GM12878 (cell line): ENCODE measurements around the gene BET1. TPM values are rescaled to one million over a fixed set of nuclear protein-coding genes. Genes with fewer than 3 reads are reported as not detected.

Experiments
- ATAC-seq: fragments of 200-7000 bp; cut with Tn5 transposase; 3 replicates; pipeline ENCODE4 v1.9.1; 2020; ENCODE audit warnings: mild to moderate bottlenecking, moderate library complexity
- BruUV-seq: library from RNA; stranded (reverse); fragments of 400-500 nt; replicated peaks from 2 replicates; lab custom pipeline; 2021; lab: Mats Ljungman, UMichigan
- CTCF ChIA-PET: fragments of 300-600 bp; sonication (Branson Sonifier 250); formaldehyde crosslinking; extraction: SDS; loops from one replicate; lab custom pipeline; 2021; ENCODE audit warnings: inconsistent platforms; lab: Yijun Ruan, JAX
- POLR2A ChIA-PET: fragments of 350-600 bp; formaldehyde crosslinking; extraction: SDS; loops from one replicate; lab custom pipeline; 2021; ENCODE audit warnings: inconsistent platforms; lab: Charles Lee
- RAD21 ChIA-PET: fragments of 300-600 bp; sonication (Branson Sonifier 250); formaldehyde crosslinking; loops from one replicate; lab custom pipeline; 2023; ENCODE audit warnings: antibody characterized with exemption; ENCODE audit not compliant: unreplicated experiment; lab: Charles Lee
- SMC1A ChIA-PET: fragments of 300-600 bp; sonication (Branson Sonifier 250); formaldehyde crosslinking; loops from one replicate; lab custom pipeline; 2023; ENCODE audit not compliant: unreplicated experiment, uncharacterized antibody; lab: Charles Lee
- DNase-seq: peaks from one replicate; pipeline ENCODE4 v3.0.0-alpha.2; 2011; ENCODE audit warnings: low read depth, low spot score
- FAIRE-seq: peaks from 3 replicates; lab custom pipeline; 2011; peaks lifted over from hg19 to GRCh38; lab: Jason Lieb, UNC
- H2AFZ ChIP-seq: 2 replicates; pipeline ENCODE4 v1.6.0; 2011; ENCODE audit warnings: low read depth, low read length, control low read depth; ENCODE audit not compliant: control insufficient read depth
- H3K27ac ChIP-seq: 2 replicates; pipeline ENCODE4 v1.5.1; 2011; ENCODE audit warnings: control low read depth; ENCODE audit not compliant: control insufficient read depth, insufficient read depth
- H3K27me3 ChIP-seq, 2 experiments: replicated peaks in 1 of 2; 2 replicates each; pipeline versions ENCODE4 v1.6.0 to v1.6.1; 2011; ENCODE audit warnings: low read length in 1 of 2; ENCODE audit not compliant: control insufficient read depth in 2 of 2, insufficient read depth in 2 of 2
- H3K36me3 ChIP-seq, 2 experiments: 2 replicates each; pipeline ENCODE4 v1.5.1; 2011; ENCODE audit warnings: low read length in 1 of 2; ENCODE audit not compliant: control insufficient read depth in 2 of 2, insufficient read depth in 2 of 2
- H3K4me1 ChIP-seq: 2 replicates; pipeline ENCODE4 v1.6.1; 2011; ENCODE audit warnings: mild to moderate bottlenecking, low read length, moderate library complexity, mixed read lengths; ENCODE audit not compliant: control insufficient read depth, insufficient read depth
- H3K4me2 ChIP-seq: 2 replicates; pipeline ENCODE4 v1.6.0; 2011; ENCODE audit warnings: control low read depth; ENCODE audit not compliant: control insufficient read depth, insufficient read depth
- H3K4me3 ChIP-seq: fragments of 200-600 bp; sonication (generic); 2 replicates; pipeline ENCODE4 v1.5.1; 2016
- H3K79me2 ChIP-seq: 2 replicates; pipeline ENCODE4 v1.6.0; 2011; ENCODE audit warnings: low read length; ENCODE audit not compliant: control insufficient read depth, insufficient read depth
- H3K9ac ChIP-seq: 2 replicates; pipeline ENCODE4 v1.8.0; 2011; ENCODE audit warnings: low read length, control low read depth, mixed read lengths; ENCODE audit not compliant: control insufficient read depth, insufficient read depth
- H3K9me3 ChIP-seq: replicated peaks from 3 replicates; pipeline ENCODE4 v1.5.1; 2011; ENCODE audit warnings: mild to moderate bottlenecking, low read length; ENCODE audit not compliant: control insufficient read depth, insufficient read depth
- H4K20me1 ChIP-seq: 2 replicates; pipeline ENCODE4 v1.6.0; 2011; ENCODE audit not compliant: control insufficient read depth, insufficient read depth
- ATF2 ChIP-seq: IDR thresholded peaks from 2 replicates; pipeline ENCODE4 v1.6.1; 2012; ENCODE audit warnings: low read length, inconsistent platforms
- BRCA1 ChIP-seq: IDR thresholded peaks from 2 replicates; pipeline ENCODE4 v1.6.1; 2011; ENCODE audit warnings: low read depth, low read length, improper control_type of control experiment
- CHD2 ChIP-seq: IDR thresholded peaks from 2 replicates; pipeline ENCODE4 v1.6.1; 2011; ENCODE audit warnings: low read depth, low read length, improper control_type of control experiment, borderline replicate concordance
- CREB1 ChIP-seq: IDR thresholded peaks from 2 replicates; pipeline ENCODE4 v1.6.1; 2012; ENCODE audit warnings: low read depth, mild to moderate bottlenecking, inconsistent platforms
- E2F8 ChIP-seq: fragments of 450-650 bp; IDR thresholded peaks from 2 replicates; pipeline ENCODE4 v1.6.1; 2018; ENCODE audit warnings: mild to moderate bottlenecking, low read depth, moderate library complexity; ENCODE audit not compliant: partially characterized antibody
- ETV6 ChIP-seq, 2 experiments: fragments of 450-650 bp in 1 of 2; IDR thresholded peaks in 1 of 2; conservative IDR thresholded peaks in 1 of 2; 2 replicates each; pipeline ENCODE4 v1.6.1; 2014; ENCODE audit warnings: antibody characterized with exemption in 1 of 2, borderline replicate concordance in 1 of 2, low read depth in 1 of 2, mild to moderate bottlenecking in 1 of 2, moderate library complexity in 1 of 2
- EZH2 ChIP-seq: IDR thresholded peaks from 2 replicates; pipeline ENCODE4 v1.6.1; 2012; ENCODE audit warnings: low read depth, mild to moderate bottlenecking, control low read depth, inconsistent platforms, low read length, borderline replicate concordance; ENCODE audit not compliant: control insufficient read depth
- GABPA ChIP-seq: IDR thresholded peaks from 2 replicates; pipeline ENCODE4 v1.6.1; 2014; ENCODE audit warnings: antibody characterized with exemption, low read depth, mild to moderate bottlenecking, inconsistent platforms
- HCFC1 ChIP-seq: fragments of 150-350 bp; IDR thresholded peaks from 2 replicates; pipeline ENCODE4 v1.6.1; 2014; ENCODE audit warnings: low read length
- IKZF1 ChIP-seq: fragments of 450-650 bp; conservative IDR thresholded peaks from 2 replicates; pipeline ENCODE4 v1.6.1; 2017; ENCODE audit warnings: antibody characterized with exemption, mild to moderate bottlenecking
- JUND ChIP-seq: IDR thresholded peaks from 2 replicates; pipeline ENCODE4 v1.6.1; 2012; ENCODE audit warnings: low read depth, mild to moderate bottlenecking, low read length, improper control_type of control experiment, moderate library complexity
- KAT2A ChIP-seq: conservative IDR thresholded peaks from 2 replicates; pipeline ENCODE4 v1.6.1; 2011; ENCODE audit warnings: low read depth, low read length; ENCODE audit not compliant: control insufficient read depth
- MXI1 ChIP-seq: fragments of 150-350 bp; IDR thresholded peaks from 2 replicates; pipeline ENCODE4 v1.6.1; 2011; ENCODE audit warnings: low read depth, mild to moderate bottlenecking, inconsistent platforms, low read length, improper control_type of control experiment
- NR2F1 ChIP-seq: fragments of 450-650 bp; conservative IDR thresholded peaks from 2 replicates; pipeline ENCODE4 v1.6.1; 2017; ENCODE audit warnings: mild to moderate bottlenecking
- NRF1 ChIP-seq: conservative IDR thresholded peaks from 2 replicates; pipeline ENCODE4 v1.6.1; 2011; ENCODE audit warnings: mild to moderate bottlenecking, low read depth, low read length, improper control_type of control experiment
- RAD21 ChIP-seq: IDR thresholded peaks from 2 replicates; pipeline ENCODE4 v1.6.1; 2011; ENCODE audit warnings: mild to moderate bottlenecking, low read depth, low read length, moderate library complexity; ENCODE audit not compliant: insufficient read depth
- RELA ChIP-seq: fragments of 450-650 bp; IDR thresholded peaks from 2 replicates; pipeline ENCODE4 v1.8.0; 2014; ENCODE audit warnings: borderline replicate concordance; ENCODE audit not compliant: partially characterized antibody
- SMAD5 ChIP-seq: IDR thresholded peaks from 2 replicates; pipeline ENCODE4 v1.6.1; 2016; ENCODE audit warnings: antibody characterized with exemption, low read depth
- ZNF274 ChIP-seq: IDR thresholded peaks from one replicate; pipeline ENCODE4 v1.8.0; 2011; ENCODE audit not compliant: insufficient read length, insufficient read depth
- WGBS: methylation state at CpG from one replicate; pipeline ENCODE4 v1.1.6; 2016; ENCODE audit warnings: low lambda C conversion rate; ENCODE audit not compliant: insufficient replicate concordance, insufficient coverage; ENCODE audit errors: missing lambda C conversion rate; 5-methylcytosine and 5-hydroxymethylcytosine counted together
- in situ Hi-C: fragments of 300-500 bp; cut with MboI; formaldehyde crosslinking; loops from 9 replicates; pipeline ENCODE4 v1.14.3; 2018; ENCODE audit warnings: mixed read lengths
- intact Hi-C: fragments of 100-400 bp; cut with micrococcal nuclease; formaldehyde crosslinking; loops from one replicate; pipeline ENCODE4 v1.14.2; 2022; ENCODE audit not compliant: unreplicated experiment
- polyA plus RNA-seq, 11 experiments: library from polyadenylated mRNA; depleted of rRNA in 4 of 11; unstranded in 6 of 11; stranded (reverse) in 5 of 11; fragments of >200 nt; fragmentation: Nextera tagmentation in 4 of 11; fragmentation: Illumina TruSeq in 1 of 11; extraction: Ambion mirVana in 4 of 11; extraction: Trizol in 1 of 11; gene quantifications; 1 replicate in 1 of 11; 2 replicates in 10 of 11; pipeline versions ENCODE4 v1.2.1 to v1.2.3, GENCODE V29; 2011 to 2016; ENCODE audit warnings: inconsistent platforms in 2 of 11, missing spikeins in 2 of 11, low read depth in 1 of 11
- total RNA-seq, 4 experiments: library from RNA; depleted of rRNA in 3 of 4; stranded (reverse); fragments of >200 nt in 3 of 4; fragmentation: Illumina TruSeq in 1 of 4; extraction: Trizol in 1 of 4; gene quantifications; 2 replicates each; pipeline versions ENCODE4 v1.2.1 to v1.2.3, GENCODE V29; 2013 to 2021

BET1 gene
- total and polyA plus RNA-seq, 10 of the 15 experiments (the other 5 are each of a cell fraction or from before 2014, with no cell fraction given) = 12.5 to 99.5 (median 28.4) TPM

GRCh38 chr7:93945083-93945482 lies 59.1 kb downstream of the BET1 start:
- TF ChIP-seq NR2F1 = no peak
- no peak for TF ChIP-seq IKZF1
- no peak for TF ChIP-seq NRF1
- TF ChIP-seq ATF2 = no peak
- no peak for TF ChIP-seq KAT2A
- TF ChIP-seq EZH2 = no peak
- TF ChIP-seq RELA = no peak
- TF ChIP-seq E2F8 = no peak
- no peak for TF ChIP-seq MXI1
- no peak for TF ChIP-seq RAD21
- TF ChIP-seq BRCA1 = no peak
- TF ChIP-seq GABPA = no peak
- no peak for TF ChIP-seq HCFC1
- no peak for TF ChIP-seq SMAD5
- TF ChIP-seq CREB1 = no peak
- TF ChIP-seq ZNF274 = no peak
- TF ChIP-seq JUND = no peak
- no peak for TF ChIP-seq ETV6 (conservative IDR thresholded peaks at IDR 0.05 in 1 of 2, IDR thresholded peaks at IDR 0.05 in 1 of 2; ENCODE audit: borderline replicate concordance in 1 of 2, low read depth in 1 of 2)
- TF ChIP-seq CHD2 = no peak
- intact Hi-C loops (no loop called here), in situ Hi-C loops (no loop called here)
- Histone ChIP-seq H3K4me2 (no peak overlapping the region), H4K20me1 (no peaks in the 10 kb centered on the region), H3K4me3 (no peak overlapping the region), H3K27ac (no peak overlapping the region), H3K9ac (no peak overlapping the region), H3K79me2 (no peaks in the 10 kb centered on the region), H3K4me1 (no peaks in the 10 kb centered on the region), H2AFZ (no peak overlapping the region), H3K27me3 (no peaks in the 10 kb centered on the region), H3K9me3 (no peaks in the 10 kb centered on the region; the same call in 2 of the 3 replicates), H3K36me3 (no peaks in the 10 kb centered on the region)
- ChIA-PET CTCF (no interaction called here), SMC1A (no interaction called here), RAD21 (no interaction called here), POLR2A (no interaction called here)
- DNase-seq (no peak), FAIRE-seq (no peak), ATAC-seq (no peak)
- WGBS = 47% methylated on average over 3 of the region's 3 CpGs
- no TSS peak for BruUV-seq
